GM18868 (cell line): Measurements from ENCODE around the gene CLIC4.
"Not testable (repeated sequence)": the region's sequence is repeated elsewhere in the genome, so short reads cannot be mapped to it uniquely, and the experiment has no call there.

Experiments
- ATAC-seq: cut with Tn5 transposase; IDR thresholded peaks from one replicate; pipeline ENCODE4 v1.9.1; 2021; ENCODE audit warnings: mild to moderate bottlenecking, moderate library complexity; ENCODE audit not compliant: unreplicated experiment

CLIC4 gene

DNA sequence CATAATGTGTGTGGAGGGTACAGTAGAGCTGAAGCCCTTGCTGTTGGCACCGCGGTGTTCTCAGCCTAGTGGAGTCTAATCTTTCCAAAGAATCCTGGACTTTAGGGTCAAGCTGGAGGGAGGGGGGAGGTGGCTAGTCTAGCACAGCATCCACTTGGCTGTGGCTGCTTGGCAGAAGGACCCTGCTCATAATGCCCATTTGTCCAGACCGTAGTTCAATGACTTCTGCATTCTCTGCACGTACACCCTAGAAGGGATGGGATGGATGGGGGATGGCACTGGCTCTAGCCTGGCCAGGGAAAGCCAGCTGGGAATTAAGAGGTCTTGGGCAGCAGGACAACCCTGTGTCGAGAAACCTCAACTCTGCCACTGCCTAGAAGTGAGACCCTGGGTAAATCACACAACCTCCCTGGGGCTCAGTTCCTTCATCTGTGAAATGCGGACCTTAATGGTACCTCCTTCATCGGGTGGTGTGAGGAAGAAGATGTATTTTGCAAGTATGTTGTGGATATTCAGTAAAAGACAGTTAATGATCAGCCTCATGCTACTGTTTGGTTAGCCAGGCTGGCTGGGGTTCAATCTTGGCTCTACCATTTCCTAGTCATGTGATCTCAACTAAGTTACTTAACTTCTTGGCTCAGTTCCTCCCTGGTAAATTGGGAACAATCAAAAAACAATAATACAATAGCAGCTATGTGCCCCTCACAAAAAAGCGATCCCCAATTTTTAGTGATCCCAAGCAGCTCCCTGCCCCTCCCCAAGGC is 27.2 kb upstream of the CLIC4 start:
- ATAC-seq = no peak

DNA sequence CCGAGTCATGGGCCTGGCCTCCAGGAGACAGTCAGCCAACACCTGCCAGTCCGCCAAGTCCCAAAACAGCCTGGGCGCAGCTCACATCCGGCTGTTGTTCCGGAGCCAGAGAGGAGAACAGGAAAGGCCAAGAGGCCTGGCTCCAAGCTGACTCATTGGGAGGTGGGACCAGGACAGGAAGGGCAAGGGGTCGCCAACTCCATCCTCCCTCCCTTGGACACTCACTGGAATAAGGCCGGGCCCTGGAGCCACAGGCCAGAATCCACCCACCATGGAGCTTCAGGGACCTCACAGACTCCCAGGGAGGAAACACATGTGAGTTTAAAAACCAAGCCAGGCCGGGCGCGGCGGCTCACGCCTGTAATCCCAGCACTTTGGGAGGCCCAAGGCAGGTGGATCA is 25.1 kb upstream of the CLIC4 start:
- no peak for ATAC-seq

DNA sequence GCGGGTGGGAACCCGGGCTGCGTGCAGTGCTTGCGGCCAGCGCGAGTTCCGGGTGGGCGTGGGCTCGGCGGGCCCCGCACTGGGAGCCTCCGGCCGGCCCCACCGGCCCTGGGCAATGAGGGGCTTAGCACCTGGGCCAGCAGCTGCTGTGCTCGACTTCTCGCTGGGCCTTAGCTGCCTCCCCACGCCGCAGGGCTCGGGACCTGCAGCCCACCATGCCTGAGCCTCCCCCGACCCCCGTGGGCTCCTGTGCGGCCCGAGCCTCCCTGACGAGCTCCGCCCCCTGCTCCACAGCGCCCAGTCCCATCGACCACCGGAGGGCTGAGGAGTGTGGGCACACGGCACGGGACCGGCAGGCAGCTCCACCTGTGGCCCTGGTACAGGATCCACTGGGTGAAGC is 23.7 kb upstream of the CLIC4 start:
- ATAC-seq = no peak

DNA sequence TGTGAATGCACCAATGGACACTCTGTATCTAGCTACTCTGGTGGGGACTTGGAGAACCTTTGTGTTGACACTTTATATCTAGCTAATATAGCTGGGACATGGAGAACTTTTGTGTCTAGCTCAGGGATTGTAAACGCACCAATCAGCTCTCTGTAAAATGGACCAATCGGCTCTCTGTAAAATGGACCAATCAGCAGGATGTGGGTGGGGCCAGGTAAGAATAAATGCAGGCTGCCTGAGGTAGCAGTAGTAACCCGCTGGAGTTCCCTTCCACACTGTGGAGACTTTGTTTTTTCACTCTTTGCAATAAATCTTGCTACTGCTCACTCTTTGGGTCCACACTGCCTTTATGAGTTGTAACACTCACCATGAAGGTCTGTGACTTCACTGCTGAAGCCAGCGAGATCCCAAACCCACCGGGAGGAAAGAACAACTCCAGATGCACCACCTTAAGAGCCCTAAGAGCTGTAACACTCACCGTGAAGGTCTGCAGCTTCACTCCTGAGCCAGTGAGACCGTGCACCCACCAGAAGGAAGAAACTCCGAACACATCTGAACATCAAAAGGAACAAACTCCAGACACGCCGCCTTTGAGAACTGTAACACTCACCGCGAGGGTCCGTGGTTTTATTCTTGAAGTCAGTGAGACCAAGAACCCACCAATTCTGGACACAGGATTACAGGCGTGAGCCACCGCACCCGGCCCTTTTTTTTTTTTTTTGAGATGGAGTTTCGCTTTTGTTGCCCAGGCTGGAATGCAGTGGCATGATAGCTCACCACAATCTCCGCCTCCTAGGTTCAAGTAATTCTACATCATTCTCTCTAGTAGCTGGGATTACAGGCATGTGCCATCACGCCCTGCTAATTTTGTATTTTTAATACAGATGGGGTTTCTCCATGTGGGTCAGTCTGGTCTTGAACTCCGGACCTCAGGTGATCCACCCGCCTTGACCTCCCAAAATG is 22.9 kb upstream of the CLIC4 start:
- not testable (repeated sequence) for ATAC-seq

DNA sequence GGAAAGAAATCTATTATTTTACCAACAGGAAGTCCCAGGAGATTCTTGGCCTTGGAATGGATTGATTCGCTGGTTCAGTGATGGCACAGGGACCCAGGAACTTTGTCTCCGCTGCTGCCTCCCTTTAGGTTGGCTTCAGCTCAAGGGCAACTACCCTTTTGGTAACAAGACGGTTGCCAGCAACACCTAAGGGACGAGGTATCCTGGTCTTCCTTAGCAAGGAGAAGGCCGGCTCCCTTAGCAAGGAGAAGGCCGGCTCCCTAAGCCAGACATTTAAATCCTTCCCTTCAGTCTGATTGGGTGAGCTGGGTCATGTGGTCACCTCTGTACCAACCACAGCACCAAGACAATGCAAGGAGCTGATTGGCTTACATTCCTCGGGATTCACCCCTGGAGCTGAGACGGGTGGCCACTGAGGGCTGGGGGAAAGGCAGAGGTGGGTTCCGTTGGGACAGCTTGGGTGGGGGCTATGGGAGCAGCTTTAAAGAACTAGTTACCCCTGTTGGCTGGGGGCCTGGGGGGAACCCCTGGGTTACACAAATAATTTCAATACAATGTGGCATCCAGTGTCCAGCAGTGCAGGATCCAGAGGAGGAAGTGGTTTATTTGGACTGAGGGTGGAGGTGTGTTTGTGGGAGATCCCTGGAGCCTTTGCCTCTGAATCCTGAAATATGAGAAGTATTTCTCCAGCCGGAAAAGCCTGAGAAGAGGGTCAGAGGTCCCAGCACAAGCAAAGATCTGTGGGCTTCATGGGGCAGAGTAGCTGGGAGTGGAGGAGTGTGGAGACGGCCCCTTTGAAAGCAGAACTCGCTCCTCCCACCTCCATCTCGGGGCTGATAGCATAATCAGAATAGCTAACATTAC is 20.7 kb upstream of the CLIC4 start:
- no peak for ATAC-seq

DNA sequence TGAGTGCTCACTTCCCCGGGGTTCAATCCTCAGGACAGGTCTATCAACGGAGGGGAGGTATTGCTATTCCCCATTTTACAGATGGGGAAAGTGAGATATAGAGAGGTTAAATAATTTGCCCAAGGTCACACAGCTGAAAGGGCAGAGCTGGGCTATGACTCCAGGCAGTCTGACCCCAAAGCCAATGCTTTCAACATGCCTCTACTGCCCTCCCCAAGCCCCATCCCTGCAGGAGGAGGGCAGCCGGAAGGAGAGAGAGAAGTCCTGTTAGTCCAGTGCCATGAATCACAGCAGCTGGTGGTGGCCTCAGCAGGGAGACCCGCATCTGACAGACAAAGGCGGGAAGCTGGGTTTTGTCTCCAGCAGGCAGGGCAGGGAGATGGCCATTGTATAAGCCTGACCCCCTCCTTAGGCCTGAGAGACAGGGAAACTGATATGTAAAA is 20.0 kb upstream of the CLIC4 start:
- no peak for ATAC-seq

DNA sequence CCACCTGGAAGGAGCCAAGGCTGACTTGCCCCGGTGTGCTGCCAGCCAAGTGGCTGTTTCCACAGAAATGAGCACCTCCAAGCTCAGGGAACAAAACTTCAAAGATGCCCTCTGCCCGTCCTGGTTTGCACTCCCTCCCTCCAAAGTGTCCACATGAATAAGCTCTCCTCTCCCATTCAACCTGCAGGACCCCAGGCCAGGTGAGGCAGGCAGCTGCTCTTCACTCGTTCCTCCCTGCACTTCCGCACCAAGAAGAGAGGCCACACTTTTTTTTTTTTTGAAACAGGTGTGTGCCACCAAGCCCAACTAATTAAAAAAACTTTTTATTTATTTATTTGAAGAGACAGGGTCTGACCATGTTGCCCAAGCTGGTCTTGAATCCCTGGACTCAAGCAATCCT is 18.5 kb upstream of the CLIC4 start:
- no peak for ATAC-seq

DNA sequence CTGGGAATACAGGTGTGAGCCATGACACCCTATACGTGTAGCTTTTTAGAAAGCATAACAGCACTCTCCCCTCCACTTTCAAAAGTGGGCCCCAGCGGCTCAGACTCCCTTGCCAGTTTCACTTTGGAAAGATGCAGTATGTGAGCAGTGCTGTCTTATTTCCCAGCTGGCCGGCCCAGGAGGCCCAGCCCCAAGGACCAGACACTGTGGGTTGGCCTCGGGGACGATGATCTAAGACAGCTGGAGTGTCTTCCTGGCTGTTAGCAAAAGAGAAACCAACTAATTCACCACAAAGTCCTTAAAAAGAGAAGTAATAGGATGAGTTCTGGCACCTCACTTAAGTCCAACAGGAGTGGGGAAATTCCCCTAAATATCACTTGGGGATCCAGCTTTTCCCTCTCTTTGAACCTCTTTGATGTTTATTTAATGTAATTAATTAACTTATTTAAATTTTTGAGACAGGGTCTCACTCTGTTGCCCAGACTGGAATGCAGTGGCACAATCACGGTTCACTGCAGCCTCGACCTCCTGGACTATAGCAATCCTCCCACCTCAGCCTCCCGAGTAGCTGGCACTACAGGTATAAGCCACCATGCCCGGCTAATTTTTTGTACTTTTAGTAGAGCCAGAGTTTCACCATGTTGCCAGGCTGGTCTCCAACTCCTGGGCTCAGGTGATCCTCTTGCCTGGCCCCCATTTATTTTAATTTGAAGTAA is 17.6 kb upstream of the CLIC4 start:
- ATAC-seq = peak; percentile 74

DNA sequence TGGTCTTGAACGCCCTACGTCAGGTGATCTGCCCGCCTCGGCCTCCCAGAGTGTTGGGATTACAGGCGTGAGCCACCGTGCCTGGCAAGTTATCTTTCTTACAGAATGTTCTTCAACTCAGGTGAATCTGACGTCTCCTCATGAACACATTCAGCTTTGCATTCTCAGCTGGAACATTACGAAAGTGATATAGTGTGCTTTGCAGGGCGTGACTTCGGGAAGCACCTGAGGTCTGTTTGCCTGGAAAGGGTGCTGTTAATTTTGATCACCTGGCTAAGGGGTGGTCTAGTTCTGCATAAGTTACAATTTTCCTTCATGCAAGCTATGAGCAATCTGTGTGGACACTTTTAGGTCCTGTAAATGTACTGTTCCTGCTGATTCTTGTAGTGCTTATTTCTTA is 16.3 kb upstream of the CLIC4 start:
- no peak for ATAC-seq

DNA sequence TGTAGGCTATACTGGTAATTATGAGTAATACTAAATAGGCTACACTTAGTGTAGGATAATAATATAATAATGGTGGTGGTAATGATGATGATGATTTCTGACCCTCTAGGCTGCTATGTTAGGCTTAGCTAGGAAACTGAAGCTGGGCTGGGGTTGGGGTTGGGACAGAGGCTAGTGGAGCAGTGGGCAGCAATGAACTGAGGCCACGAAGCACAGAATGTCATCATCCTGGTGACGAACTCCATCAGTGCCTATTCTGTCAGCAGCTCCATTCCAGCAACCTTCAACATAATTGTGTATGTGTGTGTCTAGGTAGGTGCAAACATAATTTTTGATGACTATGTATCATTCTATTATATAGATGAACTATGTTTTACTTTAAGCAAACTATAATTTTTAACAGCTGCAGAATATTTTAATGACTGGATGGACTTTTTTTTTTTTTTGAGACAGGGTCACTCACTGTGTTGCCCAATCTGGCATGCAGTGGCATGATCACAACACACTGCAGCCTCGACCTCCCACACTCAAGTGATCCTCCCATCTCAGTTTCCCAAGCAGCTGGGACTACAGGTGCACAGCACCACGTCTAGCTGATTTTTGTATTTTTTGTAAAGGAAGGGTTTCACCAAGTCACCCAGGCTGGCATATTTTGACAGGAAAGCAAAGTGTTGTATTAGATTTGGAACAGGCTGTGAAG is 12.9 kb upstream of the CLIC4 start:
- ATAC-seq = no peak

DNA sequence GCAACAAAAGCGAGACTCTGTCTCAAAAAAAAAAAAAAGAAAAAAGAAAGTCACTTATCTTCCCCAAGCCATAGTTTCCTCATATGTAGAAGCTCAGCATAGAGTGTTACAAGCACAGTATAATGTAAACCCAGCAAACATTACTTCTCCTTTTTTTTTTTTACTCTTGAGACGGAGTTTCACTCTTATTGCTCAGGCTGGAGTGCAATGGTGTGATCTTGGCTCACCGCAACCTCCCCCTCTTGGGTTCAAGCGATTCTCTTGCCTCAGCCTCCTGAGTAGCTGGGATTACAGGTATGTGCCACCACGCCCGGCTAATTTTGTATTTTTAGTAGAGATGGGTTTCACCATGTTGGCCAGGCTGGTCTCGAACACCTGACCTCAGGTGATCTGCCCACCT is 11.9 kb upstream of the CLIC4 start:
- ATAC-seq = peak; percentile 69

DNA sequence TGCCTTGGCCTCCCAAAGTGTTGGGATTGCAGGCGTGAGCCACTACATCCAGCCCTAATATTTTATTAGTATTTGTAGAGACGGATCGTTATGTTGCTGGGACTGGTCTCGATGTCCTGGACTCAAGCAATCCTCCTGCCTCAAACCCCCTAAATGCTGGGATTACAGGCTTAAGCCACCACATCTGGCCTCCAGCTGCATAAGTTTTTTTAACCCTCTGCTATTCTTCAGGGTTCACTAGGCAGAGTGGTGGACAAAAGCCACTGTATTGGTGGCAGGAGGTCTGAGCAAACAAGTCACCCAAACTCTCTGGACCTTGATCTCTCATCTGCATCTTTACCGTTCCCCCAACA is 10.1 kb upstream of the CLIC4 start:
- no peak for ATAC-seq

DNA sequence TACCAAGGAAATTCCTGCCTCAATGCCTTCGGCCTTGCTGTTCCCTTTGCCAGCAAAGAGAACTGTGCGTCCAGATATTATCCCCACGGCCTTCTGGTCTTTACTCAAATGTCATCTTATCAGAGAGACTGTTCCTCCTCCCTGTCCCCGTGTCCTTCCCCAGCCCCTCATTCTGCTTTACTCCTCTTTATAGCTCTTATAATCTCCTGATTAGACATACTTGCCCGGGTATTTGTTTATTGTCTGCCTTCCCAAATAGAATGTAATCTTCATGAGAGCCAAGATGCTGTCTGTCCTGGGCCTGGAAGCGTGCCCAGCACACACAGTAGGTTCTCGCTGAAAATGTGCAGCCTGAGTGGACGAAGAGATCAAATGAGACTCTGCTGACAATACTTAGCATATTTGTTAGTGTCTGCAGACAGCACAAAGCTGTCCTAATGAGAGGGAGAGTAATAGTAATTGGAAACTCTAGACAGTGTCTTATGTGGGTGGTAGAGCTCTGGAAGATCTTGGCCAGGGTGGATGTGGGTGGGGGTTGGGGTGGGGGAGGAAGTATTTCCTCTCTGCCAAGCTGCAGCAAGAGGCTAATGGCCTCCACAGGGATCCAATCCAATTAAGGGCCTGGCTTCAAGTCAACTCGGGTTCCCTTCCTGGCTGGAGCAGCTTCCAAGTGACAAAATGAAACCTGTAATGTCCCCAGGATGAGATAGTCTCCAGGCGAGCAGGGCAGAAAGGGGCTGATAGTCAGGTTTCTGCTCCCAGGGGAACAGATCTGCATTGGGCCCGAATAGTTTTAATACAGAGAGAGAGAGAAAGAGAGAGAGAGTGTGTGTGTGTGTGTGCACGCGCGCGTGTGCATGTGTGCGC is 9.5 kb upstream of the CLIC4 start:
- no peak for ATAC-seq

DNA sequence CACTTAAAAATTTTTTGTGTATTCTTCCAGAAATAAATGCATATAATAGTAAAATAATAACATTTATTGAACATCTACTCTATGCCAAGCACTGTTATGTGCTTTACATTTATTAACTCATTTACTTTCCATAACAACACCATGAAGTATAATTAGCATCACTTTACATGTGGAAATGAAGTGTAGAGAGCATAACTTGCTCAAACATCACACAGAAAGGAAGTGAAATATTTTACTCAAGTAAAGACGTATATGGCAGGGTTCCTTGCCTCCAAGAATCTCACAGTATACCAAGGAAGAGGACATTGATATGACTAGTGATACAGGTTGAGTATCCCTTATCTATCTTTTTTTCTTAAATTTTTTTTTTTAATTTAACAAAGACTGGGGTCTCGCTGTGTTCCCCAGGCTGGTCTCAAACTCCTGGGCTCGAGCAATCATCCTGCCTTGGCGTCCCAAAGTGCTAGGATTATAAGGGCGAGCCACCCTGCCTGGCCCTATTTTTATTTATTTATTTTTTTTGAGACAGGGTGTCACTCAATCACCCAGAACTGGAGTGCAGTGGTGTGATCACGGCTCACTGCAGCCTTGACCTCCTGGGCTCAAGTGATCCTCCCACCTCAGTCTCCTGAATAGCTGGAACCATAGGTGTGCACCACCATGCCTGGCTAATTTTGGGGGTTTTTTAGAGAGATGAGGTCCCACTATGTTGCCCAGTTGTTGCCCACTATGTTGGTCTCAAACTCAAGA is 7.7 kb upstream of the CLIC4 start:
- no peak for ATAC-seq

DNA sequence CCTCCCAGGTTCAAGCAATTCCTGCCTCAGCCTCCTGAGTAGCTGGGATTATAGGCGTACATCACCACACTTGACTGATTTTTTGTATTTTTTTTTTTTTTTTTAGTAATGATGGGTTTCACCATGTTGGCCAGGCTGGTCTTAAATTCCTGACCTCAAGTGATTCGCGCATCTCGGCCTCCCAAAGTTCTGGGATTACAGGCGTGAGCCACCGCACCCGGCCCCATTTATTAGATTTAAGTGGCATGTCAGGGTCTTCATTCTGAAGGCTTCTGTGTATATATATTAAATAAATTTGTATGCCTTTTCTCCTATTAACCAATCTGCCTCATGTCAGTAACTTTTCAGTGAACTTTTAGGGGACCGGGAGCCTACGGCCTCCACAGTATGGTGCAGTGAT is 6.0 kb upstream of the CLIC4 start:
- ATAC-seq = no peak

DNA sequence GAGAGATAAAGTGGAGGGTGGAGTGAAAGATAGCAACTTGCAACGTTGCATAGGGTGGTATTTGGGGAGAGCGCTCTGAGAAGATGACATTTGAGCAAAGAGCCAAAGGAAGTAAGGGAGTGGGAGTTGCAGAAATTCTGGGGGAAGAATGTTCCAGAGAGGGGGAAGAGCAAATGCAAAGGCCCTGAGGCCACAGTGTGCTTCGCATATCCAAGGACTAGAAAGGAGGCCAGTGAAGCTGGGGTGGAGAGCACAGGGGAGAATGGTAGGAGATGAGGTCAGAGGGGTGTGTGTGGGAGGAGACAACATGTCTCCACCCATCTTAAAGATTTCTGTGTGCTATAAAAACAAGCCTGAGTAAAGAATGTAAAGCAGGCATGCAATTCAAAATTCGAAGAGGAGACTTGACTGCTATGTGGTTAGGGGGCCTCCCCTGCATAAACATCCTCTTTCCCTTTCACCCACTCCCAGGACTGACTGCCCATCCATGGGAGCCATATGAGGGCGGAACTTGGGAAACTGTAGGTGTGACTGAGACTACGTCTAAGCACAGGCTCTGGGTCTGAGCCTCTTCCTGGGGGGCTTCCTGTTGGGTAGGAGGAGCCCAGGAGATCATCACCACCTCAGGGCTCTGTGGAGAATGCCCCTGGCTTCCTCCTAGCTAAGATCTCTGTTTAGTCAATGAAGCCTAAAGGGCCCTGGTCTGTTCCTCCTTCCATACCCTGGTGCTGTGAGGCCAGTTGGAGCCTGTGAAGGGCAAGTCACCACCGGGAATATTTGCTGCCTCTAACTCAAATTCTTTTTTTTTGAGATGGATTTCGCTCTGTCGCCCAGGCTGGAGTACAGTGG is 2.9 kb upstream of the CLIC4 start:
- no peak for ATAC-seq
